PC-9 (cell line): ENCODE measurements around the gene ACTR8. TPM values are rescaled to one million over a fixed set of nuclear protein-coding genes. Genes with fewer than 3 reads are reported as not detected.

Source experiments
- BruUV-seq: library from RNA; stranded (reverse); fragments of 400-500 nt; replicated peaks from 2 replicates; lab custom pipeline; 2021; lab: Mats Ljungman, UMichigan
- CTCF ChIA-PET: fragments of 300-600 bp; sonication (Branson Sonifier 250); formaldehyde crosslinking; loops from one replicate; lab custom pipeline; 2022; ENCODE audit warnings: antibody characterized with exemption; lab: Charles Lee
- POLR2A ChIA-PET: fragments of 300-600 bp; sonication (Branson Sonifier 250); formaldehyde crosslinking; loops from one replicate; lab custom pipeline; 2022; ENCODE audit warnings: antibody characterized with exemption; ENCODE audit not compliant: unreplicated experiment; lab: Charles Lee
- DNase-seq, 2 experiments: peaks; one replicate each; pipeline versions ENCODE4 v3.0.0 to v3.0.0-alpha.2; 2015 to 2022; ENCODE audit warnings: mixed read lengths in 1 of 2
- H2AFZ ChIP-seq: fragments of 200-600 bp; sonication (generic); 2 replicates; pipeline ENCODE4 v1.8.1; 2017; ENCODE audit warnings: antibody characterized with exemption
- H3F3A ChIP-seq: fragments of 200-600 bp; sonication (generic); 2 replicates; pipeline ENCODE4 v1.8.1; 2017; ENCODE audit warnings: antibody characterized with exemption, mild to moderate bottlenecking, low read depth; ENCODE audit not compliant: insufficient read depth
- H3K27ac ChIP-seq: fragments of 200-600 bp; sonication (generic); 2 replicates; pipeline ENCODE4 v1.6.1; 2016; ENCODE audit warnings: mixed run types
- H3K27me3 ChIP-seq: fragments of 200-600 bp; sonication (generic); 2 replicates; pipeline ENCODE4 v1.6.1; 2016; ENCODE audit warnings: low read depth, mixed run types; ENCODE audit not compliant: insufficient read depth
- H3K36me3 ChIP-seq: fragments of 200-600 bp; sonication (generic); 2 replicates; pipeline ENCODE4 v1.6.1; 2016; ENCODE audit warnings: low read depth, mixed run types
- H3K4me1 ChIP-seq: fragments of 200-600 bp; sonication (generic); replicated peaks from 2 replicates; pipeline ENCODE4 v1.6.1; 2016; ENCODE audit warnings: mixed run types; ENCODE audit not compliant: insufficient read depth
- H3K4me2 ChIP-seq: fragments of 200-600 bp; sonication (generic); 2 replicates; pipeline ENCODE4 v1.6.1; 2017; ENCODE audit warnings: mixed run types
- H3K4me3 ChIP-seq: fragments of 200-600 bp; sonication (generic); 2 replicates; pipeline ENCODE4 v1.6.1; 2016; ENCODE audit warnings: mixed run types
- H3K79me2 ChIP-seq: fragments of 200-600 bp; sonication (generic); 2 replicates; pipeline ENCODE4 v1.6.1; 2017; ENCODE audit warnings: low read depth, mixed run types
- H3K9me2 ChIP-seq: fragments of 200-600 bp; sonication (generic); 2 replicates; pipeline ENCODE4 v1.8.1; 2017; ENCODE audit warnings: mild to moderate bottlenecking; ENCODE audit not compliant: insufficient read depth
- H3K9me3 ChIP-seq: fragments of 200-600 bp; sonication (generic); 2 replicates; pipeline ENCODE4 v1.8.1; 2016; ENCODE audit warnings: low read depth; ENCODE audit not compliant: insufficient read depth
- H4K20me1 ChIP-seq: fragments of 200-600 bp; sonication (generic); 2 replicates; pipeline ENCODE4 v1.8.1; 2017; ENCODE audit not compliant: insufficient read depth
- EZH2 ChIP-seq: fragments of 200-600 bp; sonication (generic); IDR thresholded peaks from 2 replicates; pipeline ENCODE4 v1.8.0; 2017; ENCODE audit warnings: antibody characterized with exemption, low read depth
- intact Hi-C: fragments of 100-400 bp; cut with micrococcal nuclease; formaldehyde crosslinking; loops from one replicate; pipeline ENCODE4 v1.10.0; 2022; ENCODE audit not compliant: unreplicated experiment
- total RNA-seq: library from RNA; stranded (reverse); gene quantifications from 2 replicates; pipeline ENCODE4 v1.2.3, GENCODE V29; 2021
- TF ChIP-seq, protein P1 (sequence below): fragments of 200-600 bp; sonication (generic); conservative IDR thresholded peaks from 2 replicates; pipeline ENCODE4 v1.6.1; 2017; ENCODE audit warnings: mixed run types, antibody characterized with exemption, mild to moderate bottlenecking, moderate library complexity

Gene ACTR8
- total RNA-seq, 1 experiment from 2014 or later, result 25.5 TPM

DNA sequence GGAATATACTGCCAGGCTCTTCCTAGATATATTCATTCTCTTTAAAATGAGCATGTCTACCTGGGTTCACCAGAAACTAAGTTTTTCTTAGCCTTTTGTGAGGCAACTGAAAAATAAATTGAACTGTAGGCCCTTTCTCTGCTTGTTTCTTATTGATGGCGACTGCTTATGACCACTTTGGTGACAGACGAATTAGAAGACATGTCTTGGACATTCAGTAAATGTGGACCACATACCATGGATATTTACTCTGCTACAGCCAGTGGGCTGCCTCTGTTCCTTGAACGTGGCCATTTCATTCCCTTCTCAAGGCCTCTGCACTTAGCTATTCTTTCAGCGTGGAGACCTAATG is 10.3 kb upstream of the ACTR8 start:
- CTCF ChIA-PET, result no interaction called here
- intact Hi-C loops, result loop anchor here (5.0 kb wide), 1 partner anchor 545 kb away; the partner anchor contains the start of gene DCP1A
- Histone ChIP-seq H3K9me3 (no peaks in the 10 kb centered on the region), H3K36me3 (0 out of 2 replicates have a peak, but pooled peaks cover 8% of the 10 kb centered on the region), H3K27ac (peak overlapping the region; percentile 72), H3K79me2 (peaks cover 28% of the 10 kb centered on the region), H4K20me1 (no peaks in the 10 kb centered on the region; the same call in 1 of the 2 replicates), H3K4me2 (peak overlapping the region; percentile 78), H3K9me2 (no peaks in the 10 kb centered on the region), H3K4me1 (peaks cover 10% of the 10 kb centered on the region), H3F3A (peaks cover 6% of the 10 kb centered on the region; the same call in 1 of the 2 replicates), H3K4me3 (peak overlapping the region; percentile 77), H3K27me3 (peaks cover 5% of the 10 kb centered on the region; the same call in 1 of the 2 replicates), H2AFZ (peak overlapping the region; percentile 88)
- POLR2A ChIA-PET, result interaction anchor here (0.6 kb wide), 1 partner anchor 547 kb away, joined by 11 read pairs; no protein-coding TSS in a partner anchor
- BruUV-seq, result TSS peak; percentile 96
- TF ChIP-seq EZH2, result no peak
- TF ChIP-seq, protein P1, sequence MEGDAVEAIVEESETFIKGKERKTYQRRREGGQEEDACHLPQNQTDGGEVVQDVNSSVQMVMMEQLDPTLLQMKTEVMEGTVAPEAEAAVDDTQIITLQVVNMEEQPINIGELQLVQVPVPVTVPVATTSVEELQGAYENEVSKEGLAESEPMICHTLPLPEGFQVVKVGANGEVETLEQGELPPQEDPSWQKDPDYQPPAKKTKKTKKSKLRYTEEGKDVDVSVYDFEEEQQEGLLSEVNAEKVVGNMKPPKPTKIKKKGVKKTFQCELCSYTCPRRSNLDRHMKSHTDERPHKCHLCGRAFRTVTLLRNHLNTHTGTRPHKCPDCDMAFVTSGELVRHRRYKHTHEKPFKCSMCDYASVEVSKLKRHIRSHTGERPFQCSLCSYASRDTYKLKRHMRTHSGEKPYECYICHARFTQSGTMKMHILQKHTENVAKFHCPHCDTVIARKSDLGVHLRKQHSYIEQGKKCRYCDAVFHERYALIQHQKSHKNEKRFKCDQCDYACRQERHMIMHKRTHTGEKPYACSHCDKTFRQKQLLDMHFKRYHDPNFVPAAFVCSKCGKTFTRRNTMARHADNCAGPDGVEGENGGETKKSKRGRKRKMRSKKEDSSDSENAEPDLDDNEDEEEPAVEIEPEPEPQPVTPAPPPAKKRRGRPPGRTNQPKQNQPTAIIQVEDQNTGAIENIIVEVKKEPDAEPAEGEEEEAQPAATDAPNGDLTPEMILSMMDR, result no peak
- DNase-seq, result no peak

DNA sequence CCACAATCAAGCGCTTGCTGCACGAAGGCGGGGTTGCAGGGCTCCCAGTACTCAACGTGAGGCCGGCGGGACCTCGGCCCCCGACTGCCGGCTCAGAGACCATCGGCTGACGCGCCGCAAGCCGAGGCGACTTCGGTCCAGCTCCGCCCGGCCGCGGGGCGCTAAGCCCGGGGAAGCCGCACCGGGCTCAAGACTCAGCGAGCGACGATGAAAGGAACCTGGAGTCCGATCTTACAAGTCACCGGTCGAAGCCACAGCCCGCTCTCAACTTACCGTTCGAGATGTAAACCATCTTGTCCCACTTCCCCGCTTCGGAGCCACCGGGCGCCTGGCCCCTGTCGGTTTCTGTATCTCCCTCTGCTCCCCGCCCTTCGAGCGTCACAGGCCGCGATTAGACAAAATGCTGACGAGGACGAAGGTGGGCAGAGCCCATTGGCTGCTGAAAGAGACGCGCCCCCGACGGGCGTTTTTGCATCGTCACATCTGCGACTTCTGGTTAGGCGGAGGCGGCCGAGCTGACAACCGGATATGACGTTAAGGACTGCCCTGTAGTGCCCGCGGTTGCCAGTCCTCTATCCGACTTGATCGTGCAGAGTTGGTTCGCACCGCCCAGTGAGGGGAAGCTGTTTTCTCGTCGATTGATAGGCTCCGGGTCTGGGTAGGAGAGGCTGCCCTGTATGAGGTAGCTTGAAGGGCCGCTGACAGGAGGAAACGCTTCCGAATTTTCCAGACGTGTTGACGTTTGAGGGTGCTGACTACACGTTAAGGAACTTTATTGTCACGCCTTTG is 9.7 kb upstream of the ACTR8 start, which contains the start of gene SELENOK:
Gene SELENOK (minus strand): TSS at position 363 of the 789 bp plus-strand sequence.
- H3K4me2 ChIP-seq, result peak within 1 kb of the TSS; percentile 78
- intact Hi-C loops, result loop anchor here (1.0 to 5.0 kb wide), 2 partner anchors 9 to 544 kb away; partner anchors contain the start of genes ACTR8 and DCP1A
- H4K20me1 ChIP-seq, result no peaks in the 10 kb centered on the region; the same call in 1 of the 2 replicates
- no peak for TF ChIP-seq EZH2
- TF ChIP-seq, protein P1, result no peak
- H3K4me3 ChIP-seq, result peak within 1 kb of the TSS; percentile 77
- peak within 1 kb of the TSS; percentile 72 for H3K27ac ChIP-seq
- ChIA-PET CTCF (no interaction called here), POLR2A (interaction anchor here (0.6 kb wide), 1 partner anchor 546 kb away, joined by 11 read pairs; no protein-coding TSS in a partner anchor)
- H3K27me3 ChIP-seq, result no peaks in the 10 kb centered on the region
- no peaks in the 10 kb centered on the region for H3K9me2 ChIP-seq
- H3K9me3 ChIP-seq, result no peaks in the 10 kb centered on the region
- peaks cover 28% of the 10 kb centered on the region for H3K79me2 ChIP-seq
- H2AFZ ChIP-seq, result peak within 1 kb of the TSS; percentile 90
- peaks cover 10% of the 10 kb centered on the region for H3K4me1 ChIP-seq
- H3F3A ChIP-seq, result peaks cover 6% of the 10 kb centered on the region; the same call in 1 of the 2 replicates
- 0 out of 2 replicates have a peak, but pooled peaks cover 8% of the 10 kb centered on the region for H3K36me3 ChIP-seq
- DNase-seq, result peak; percentile 95 to 96
- BruUV-seq, result no TSS peak

DNA sequence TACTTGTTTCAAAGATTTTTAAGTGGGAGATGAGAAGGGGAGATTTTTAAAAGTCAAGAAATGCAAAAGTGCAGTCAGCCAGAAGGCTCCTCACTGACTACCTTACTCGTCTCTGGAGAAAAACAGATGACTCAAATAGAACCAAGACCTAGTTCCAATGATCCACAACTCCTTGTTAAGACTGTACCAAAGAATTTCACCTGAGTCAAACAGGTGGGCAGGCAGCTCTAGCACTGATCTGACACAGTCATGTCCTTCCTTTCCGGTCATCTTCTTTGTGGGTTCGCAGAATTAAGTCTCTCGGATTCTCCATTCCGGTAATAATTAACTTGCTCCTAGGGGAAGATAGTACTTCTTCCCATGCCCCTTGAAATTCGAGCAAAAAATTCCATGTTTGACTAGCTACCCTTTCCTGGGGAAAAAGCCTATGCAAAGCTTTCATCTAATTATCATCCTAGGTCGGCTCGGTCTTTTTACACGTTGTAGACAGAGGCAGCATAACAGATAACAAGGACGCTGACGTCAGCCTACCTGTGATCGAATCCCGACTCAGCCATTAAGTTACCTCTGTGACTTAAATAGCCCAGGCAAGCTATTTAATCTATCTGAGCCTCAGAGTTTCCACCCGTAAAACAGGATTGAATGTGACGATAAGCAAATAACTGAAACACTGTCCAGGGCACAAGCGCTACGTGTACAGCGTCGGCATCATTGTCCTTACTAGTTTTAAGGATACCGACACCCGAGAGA is 8.9 kb upstream of the ACTR8 start:
- peak overlapping the region; percentile 76 for H3K4me2 ChIP-seq
- H3K4me1 ChIP-seq, result peaks cover 10% of the 10 kb centered on the region
- peaks cover 6% of the 10 kb centered on the region; the same call in 1 of the 2 replicates for H3F3A ChIP-seq
- H4K20me1 ChIP-seq, result no peaks in the 10 kb centered on the region; the same call in 1 of the 2 replicates
- peak overlapping the region; percentile 72 for H3K27ac ChIP-seq
- 0 out of 2 replicates have a peak, but pooled peaks cover 8% of the 10 kb centered on the region for H3K36me3 ChIP-seq
- CTCF ChIA-PET, result no interaction called here
- no peaks in the 10 kb centered on the region for H3K9me3 ChIP-seq
- TSS peak; percentile 68 for BruUV-seq
- TF ChIP-seq, protein P1, result no peak
- no peak for TF ChIP-seq EZH2
- no peaks in the 10 kb centered on the region for H3K9me2 ChIP-seq
- H3K27me3 ChIP-seq, result no peaks in the 10 kb centered on the region
- H3K4me3 ChIP-seq, result peak overlapping the region; percentile 77
- intact Hi-C loops, result loop anchor here (1.0 to 5.0 kb wide), 2 partner anchors 9 to 544 kb away; partner anchors contain the start of genes ACTR8 and DCP1A
- H3K79me2 ChIP-seq, result peaks cover 28% of the 10 kb centered on the region
- H2AFZ ChIP-seq, result peak overlapping the region; percentile 90
- no peak for DNase-seq
- POLR2A ChIA-PET, result interaction anchor here (0.7 kb wide), 1 partner anchor 11 kb away, joined by 5 read pairs; no protein-coding TSS in a partner anchor
